Vagina (tissue), 2 donors: ENCODE measurements around the gene SQOR. TPM values are rescaled to one million over a fixed set of nuclear protein-coding genes. Genes with fewer than 3 reads are reported as not detected.

Experiments
- DNase-seq, 2 donors: peaks; one replicate each; pipeline ENCODE4 v3.0.0-alpha.2; 2017; ENCODE audit errors: extremely low spot score in 2 of 2
- H3K27ac ChIP-seq: fragments of 200-600 bp; sonication (generic); one replicate; pipeline ENCODE4 v1.5.1; 2019
- H3K27me3 ChIP-seq: fragments of 200-600 bp; sonication (generic); one replicate; pipeline ENCODE4 v1.5.1; 2019
- H3K36me3 ChIP-seq, 2 donors: fragments of 200-600 bp; sonication (generic); one replicate each; pipeline ENCODE4 v1.5.1; 2017 to 2019
- H3K4me1 ChIP-seq: fragments of 200-600 bp; sonication (generic); one replicate; pipeline ENCODE4 v1.5.1; 2019
- H3K4me3 ChIP-seq, 2 donors: fragments of 200-600 bp; sonication (generic); 1 replicate in 1 of 2; 2 replicates in 1 of 2; pipeline ENCODE4 v1.5.1; 2016 to 2019
- H3K9me3 ChIP-seq: fragments of 200-600 bp; sonication (generic); one replicate; pipeline ENCODE4 v1.5.1; 2019
- POLR2A ChIP-seq, 2 donors: fragments of 450-650 bp; IDR thresholded peaks; one replicate each; pipeline ENCODE4 v1.6.1; 2017; ENCODE audit warnings: antibody characterized with exemption in 2 of 2, mild to moderate bottlenecking in 2 of 2, moderate library complexity in 2 of 2
- POLR2AphosphoS5 ChIP-seq, 2 donors: sonication (generic); formaldehyde crosslinking; IDR thresholded peaks; one replicate each; pipeline ENCODE4 v1.9.0; 2017; ENCODE audit warnings: antibody characterized with exemption in 2 of 2, mild to moderate bottlenecking in 2 of 2, low read depth in 1 of 2; ENCODE audit not compliant: insufficient read depth in 1 of 2
- intact Hi-C: fragments of 100-400 bp; cut with DNase I; formaldehyde crosslinking; loops from one replicate; pipeline ENCODE4 v1.15.1; 2023
- total RNA-seq: library from RNA; depleted of rRNA; stranded (reverse); fragments of >200 nt; gene quantifications from one replicate; pipeline ENCODE4 v1.2.3, GENCODE V29; 2016
- TF ChIP-seq, protein P1 (sequence below), 3 experiments: fragments of 450-650 bp in 2 of 3; fragments of 200-600 bp in 1 of 3; sonication (generic) in 1 of 3; IDR thresholded peaks; one replicate each; pipeline ENCODE4 v1.5.1; 2017 to 2019; ENCODE audit warnings: antibody characterized with exemption in 3 of 3, mild to moderate bottlenecking in 2 of 3, moderate library complexity in 2 of 3

The SQOR gene
- total RNA-seq, 1 donor from 2014 or later: 52.8 TPM

- no peak for TF ChIP-seq POLR2AphosphoS5 (IDR thresholded peaks at IDR 0.05; ENCODE audit: insufficient read depth in 1 of 2, low read depth in 1 of 2)
- TF ChIP-seq, protein P1, sequence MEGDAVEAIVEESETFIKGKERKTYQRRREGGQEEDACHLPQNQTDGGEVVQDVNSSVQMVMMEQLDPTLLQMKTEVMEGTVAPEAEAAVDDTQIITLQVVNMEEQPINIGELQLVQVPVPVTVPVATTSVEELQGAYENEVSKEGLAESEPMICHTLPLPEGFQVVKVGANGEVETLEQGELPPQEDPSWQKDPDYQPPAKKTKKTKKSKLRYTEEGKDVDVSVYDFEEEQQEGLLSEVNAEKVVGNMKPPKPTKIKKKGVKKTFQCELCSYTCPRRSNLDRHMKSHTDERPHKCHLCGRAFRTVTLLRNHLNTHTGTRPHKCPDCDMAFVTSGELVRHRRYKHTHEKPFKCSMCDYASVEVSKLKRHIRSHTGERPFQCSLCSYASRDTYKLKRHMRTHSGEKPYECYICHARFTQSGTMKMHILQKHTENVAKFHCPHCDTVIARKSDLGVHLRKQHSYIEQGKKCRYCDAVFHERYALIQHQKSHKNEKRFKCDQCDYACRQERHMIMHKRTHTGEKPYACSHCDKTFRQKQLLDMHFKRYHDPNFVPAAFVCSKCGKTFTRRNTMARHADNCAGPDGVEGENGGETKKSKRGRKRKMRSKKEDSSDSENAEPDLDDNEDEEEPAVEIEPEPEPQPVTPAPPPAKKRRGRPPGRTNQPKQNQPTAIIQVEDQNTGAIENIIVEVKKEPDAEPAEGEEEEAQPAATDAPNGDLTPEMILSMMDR (IDR thresholded peaks at IDR 0.05): no peak
- TF ChIP-seq POLR2A (IDR thresholded peaks at IDR 0.05): no peak
- H3K4me3 ChIP-seq: no peak overlapping the region
- peaks cover 50% of the 10 kb centered on the region for H3K4me1 ChIP-seq
- no peak overlapping the region for H3K27ac ChIP-seq
- intact Hi-C loops: no loop called here
- DNase-seq: no peak
- H3K36me3 ChIP-seq: no peaks in the 10 kb centered on the region
- H3K9me3 ChIP-seq: no peaks in the 10 kb centered on the region
- H3K27me3 ChIP-seq: no peaks in the 10 kb centered on the region
Observed at GRCh38 chr15:45650889-45651525, 16.2 kb downstream of the SQOR start.

DNA sequence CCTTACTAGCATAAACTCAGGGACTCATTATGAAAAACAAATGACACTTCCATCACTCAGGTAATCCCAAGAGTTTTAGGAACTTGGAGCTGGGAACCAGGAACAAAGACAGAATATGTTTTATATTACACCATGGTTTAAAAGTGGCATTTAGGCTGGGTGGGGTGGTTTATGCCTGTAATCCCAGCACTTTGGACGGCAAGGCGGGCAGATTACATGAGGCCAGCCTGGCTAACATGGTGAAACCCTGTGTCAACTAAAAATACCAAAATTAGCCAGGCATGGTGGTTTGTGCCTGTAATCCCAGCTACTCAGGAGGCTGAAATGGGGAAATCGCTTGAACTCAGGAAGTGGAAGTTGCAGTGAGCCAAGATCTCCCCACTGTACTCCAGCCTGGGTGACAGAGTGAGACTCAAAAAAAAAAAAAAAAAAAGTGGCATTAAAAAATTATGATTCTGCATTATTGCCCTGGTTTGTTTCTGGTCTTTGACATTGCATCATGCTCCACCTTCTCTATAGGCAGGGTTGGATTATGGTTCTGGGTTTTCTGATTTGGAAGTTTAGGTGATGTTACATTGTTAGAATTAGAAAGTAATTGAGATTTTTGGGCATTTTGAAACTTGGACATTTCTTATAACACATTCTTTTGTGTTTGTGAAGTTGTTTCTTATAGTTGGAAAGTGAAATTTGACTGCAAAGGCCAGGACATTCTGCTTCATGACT is 19.0 kb downstream of the SQOR start:
- peaks cover 43% of the 10 kb centered on the region for H3K4me1 ChIP-seq

DNA sequence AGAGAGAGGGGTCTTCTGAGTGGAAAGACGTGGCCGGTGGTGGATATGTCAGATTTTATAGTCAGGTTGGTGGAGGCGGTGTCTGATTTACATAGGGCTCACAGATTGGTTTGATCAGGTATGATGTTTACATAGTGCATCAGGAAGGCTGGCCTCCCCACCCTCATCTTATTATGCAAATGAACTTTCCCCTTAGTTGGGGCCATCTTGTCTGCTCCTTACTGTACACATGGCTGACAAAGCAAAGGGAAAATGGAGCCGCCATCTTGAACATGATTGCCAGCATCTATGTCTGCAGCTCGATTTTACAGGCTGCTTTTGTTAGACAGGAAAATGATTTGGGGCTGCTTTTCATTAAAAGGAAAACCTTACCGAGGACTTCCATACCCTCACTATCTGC is 19.9 kb downstream of the SQOR start:
- Histone ChIP-seq H3K4me3 (no peak overlapping the region), H3K27ac (no peak overlapping the region), H3K36me3 (no peaks in the 10 kb centered on the region), H3K9me3 (no peaks in the 10 kb centered on the region), H3K27me3 (no peaks in the 10 kb centered on the region), H3K4me1 (peaks cover 36% of the 10 kb centered on the region)
- no peak for DNase-seq
- intact Hi-C loops: no loop called here
- TF ChIP-seq, protein P1 (IDR thresholded peaks at IDR 0.05): no peak
- no peak for TF ChIP-seq POLR2A (IDR thresholded peaks at IDR 0.05)
- TF ChIP-seq POLR2AphosphoS5 (IDR thresholded peaks at IDR 0.05; ENCODE audit: insufficient read depth in 1 of 2, low read depth in 1 of 2): no peak

More for the DNA sequence above, 19.0 kb downstream of the SQOR start:
- Histone ChIP-seq H3K4me3 (no peak overlapping the region), H3K36me3 (no peaks in the 10 kb centered on the region), H3K27me3 (no peaks in the 10 kb centered on the region), H3K9me3 (no peaks in the 10 kb centered on the region), H3K27ac (no peak overlapping the region)
- intact Hi-C loops: no loop called here
- no peak for DNase-seq
- TF ChIP-seq, protein P1 (IDR thresholded peaks at IDR 0.05): no peak
- no peak for TF ChIP-seq POLR2A (IDR thresholded peaks at IDR 0.05)

DNA sequence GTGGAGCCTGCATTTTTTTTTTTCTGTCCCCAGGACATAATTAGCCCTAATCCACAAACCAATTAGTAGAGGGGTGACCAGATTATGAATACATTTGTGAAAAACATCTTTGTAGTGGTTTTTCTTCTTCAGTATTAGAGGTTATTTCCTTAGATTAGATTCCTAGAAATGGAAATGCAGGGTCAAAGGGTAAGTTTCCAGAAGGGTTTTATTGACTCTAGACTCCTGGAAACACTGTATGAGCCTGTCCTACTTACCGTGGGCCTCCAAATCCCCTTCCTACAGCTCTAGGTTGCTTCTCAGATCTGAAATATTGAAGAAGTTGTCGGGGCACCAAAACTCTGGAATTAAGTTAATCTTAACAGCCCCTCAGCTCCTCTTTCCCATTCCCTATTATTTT is 22.4 kb downstream of the SQOR start:
- no peak overlapping the region for H3K27ac ChIP-seq
- H3K36me3 ChIP-seq: peaks cover 0 to 6% of the 10 kb centered on the region in 2 donors
- H3K27me3 ChIP-seq: no peaks in the 10 kb centered on the region
- H3K4me3 ChIP-seq: no peak overlapping the region
- TF ChIP-seq POLR2AphosphoS5 (IDR thresholded peaks at IDR 0.05; ENCODE audit: insufficient read depth in 1 of 2, low read depth in 1 of 2) (no peak), POLR2A (IDR thresholded peaks at IDR 0.05) (no peak)
- no peak for DNase-seq
- H3K4me1 ChIP-seq: peaks cover 41% of the 10 kb centered on the region
- intact Hi-C loops: no loop called here
- no peaks in the 10 kb centered on the region for H3K9me3 ChIP-seq

DNA sequence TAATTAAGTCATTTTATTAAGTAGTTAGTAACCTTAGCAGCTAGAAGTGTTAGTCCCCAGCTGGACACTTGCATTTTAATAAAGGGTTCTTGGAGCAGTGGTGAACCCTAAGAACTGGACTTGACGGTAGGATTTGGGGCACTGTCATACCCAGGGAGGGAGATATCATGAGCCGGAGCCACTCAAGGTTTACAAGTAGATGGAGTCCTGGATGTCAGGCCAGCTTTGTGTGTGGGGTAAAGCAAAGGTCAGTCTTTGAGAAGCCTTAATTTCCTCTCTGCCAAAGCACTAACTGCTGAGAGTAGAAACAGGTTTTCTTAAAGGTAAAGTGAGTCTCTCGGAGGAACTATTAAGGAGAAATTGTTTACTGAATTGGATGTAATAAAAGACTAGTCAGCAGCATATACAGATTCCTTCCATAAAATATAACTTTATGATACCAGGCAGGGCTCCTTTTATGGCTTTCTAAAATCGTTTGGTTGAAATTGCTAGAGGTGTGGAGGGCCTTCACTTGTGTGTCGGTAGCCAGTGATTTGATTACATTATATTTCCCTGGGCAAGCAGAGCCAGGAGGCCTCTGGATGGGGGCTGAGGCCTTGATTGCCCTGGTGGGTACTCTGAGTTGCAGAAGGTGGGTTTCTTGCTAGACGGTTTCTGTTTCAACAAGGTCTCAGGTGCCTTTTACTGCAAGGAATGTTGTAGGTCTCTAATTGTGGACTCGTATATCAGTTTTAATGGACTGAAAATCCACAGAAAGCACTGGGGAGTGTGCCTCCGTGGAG is 23.1 kb downstream of the SQOR start:
- TF ChIP-seq, protein P1 (IDR thresholded peaks at IDR 0.05): no peak
- no peak for TF ChIP-seq POLR2AphosphoS5 (IDR thresholded peaks at IDR 0.05; ENCODE audit: insufficient read depth in 1 of 2, low read depth in 1 of 2)
- TF ChIP-seq POLR2A (IDR thresholded peaks at IDR 0.05): no peak
- H3K4me1 ChIP-seq: peaks cover 41% of the 10 kb centered on the region
- peaks cover 0 to 13% of the 10 kb centered on the region in 2 donors for H3K36me3 ChIP-seq
- no peak overlapping the region for H3K27ac ChIP-seq
- no peaks in the 10 kb centered on the region for H3K27me3 ChIP-seq
- intact Hi-C loops: no loop called here
- DNase-seq: no peak
- H3K4me3 ChIP-seq: no peak overlapping the region
- no peaks in the 10 kb centered on the region for H3K9me3 ChIP-seq
